Mammary microvascular endothelial cell (primary cell): ENCODE results near the gene TRAIP. TPM values are rescaled to one million over a fixed set of nuclear protein-coding genes. Genes with fewer than 3 reads are reported as not detected.

ENCODE experiments used
- total RNA-seq: library from RNA; depleted of rRNA; stranded (reverse); fragments of >200 nt; gene quantifications from 2 replicates; pipeline ENCODE4 v1.2.3, GENCODE V29; 2015

TRAIP gene, protein sequence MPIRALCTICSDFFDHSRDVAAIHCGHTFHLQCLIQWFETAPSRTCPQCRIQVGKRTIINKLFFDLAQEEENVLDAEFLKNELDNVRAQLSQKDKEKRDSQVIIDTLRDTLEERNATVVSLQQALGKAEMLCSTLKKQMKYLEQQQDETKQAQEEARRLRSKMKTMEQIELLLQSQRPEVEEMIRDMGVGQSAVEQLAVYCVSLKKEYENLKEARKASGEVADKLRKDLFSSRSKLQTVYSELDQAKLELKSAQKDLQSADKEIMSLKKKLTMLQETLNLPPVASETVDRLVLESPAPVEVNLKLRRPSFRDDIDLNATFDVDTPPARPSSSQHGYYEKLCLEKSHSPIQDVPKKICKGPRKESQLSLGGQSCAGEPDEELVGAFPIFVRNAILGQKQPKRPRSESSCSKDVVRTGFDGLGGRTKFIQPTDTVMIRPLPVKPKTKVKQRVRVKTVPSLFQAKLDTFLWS
- total RNA-seq, result 8.4 and 9.1 TPM in 2 replicates

DNA sequence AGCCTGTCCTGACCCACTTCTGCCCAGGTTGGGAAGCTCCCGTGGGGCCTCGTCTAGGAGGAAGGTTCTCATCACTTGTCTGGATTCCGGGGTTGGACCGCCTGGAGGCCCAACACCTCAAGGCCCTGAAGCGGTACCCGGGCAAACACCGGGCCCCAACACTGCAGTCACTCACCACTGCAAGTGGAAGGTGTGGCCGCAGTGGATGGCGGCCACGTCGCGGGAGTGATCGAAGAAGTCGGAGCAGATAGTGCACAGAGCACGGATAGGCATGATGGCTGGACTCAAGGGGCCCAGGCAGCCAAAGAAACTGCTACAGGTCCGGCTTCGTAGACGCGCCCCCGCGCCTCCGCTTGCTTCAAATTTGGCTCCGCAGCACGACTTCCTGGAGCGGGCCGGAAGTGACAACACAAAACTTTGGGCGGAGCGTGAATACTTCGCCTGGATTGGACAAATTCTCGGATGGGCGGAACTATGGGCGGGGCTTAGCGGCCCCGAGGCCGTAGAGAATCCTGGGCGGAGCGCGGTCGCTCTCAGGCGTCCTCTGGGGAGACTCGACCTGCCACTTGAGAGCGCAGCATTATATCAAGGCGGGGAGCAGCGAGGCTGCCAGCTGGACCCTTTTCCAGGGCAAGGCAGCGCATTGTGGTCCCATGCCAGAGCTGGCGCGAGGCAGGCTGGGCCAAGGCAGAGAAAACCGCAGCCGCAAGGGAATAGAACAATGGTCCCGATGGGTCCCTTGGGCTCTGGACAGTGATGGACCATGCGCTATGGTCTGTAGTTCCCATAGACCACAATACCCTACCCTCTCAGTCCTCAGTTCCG, at the start of gene TRAIP:
Gene TRAIP (minus strand): TSS at position 384 of the 825 bp plus-strand sequence. CDS start 111 bp downstream, at position 273.

DNA sequence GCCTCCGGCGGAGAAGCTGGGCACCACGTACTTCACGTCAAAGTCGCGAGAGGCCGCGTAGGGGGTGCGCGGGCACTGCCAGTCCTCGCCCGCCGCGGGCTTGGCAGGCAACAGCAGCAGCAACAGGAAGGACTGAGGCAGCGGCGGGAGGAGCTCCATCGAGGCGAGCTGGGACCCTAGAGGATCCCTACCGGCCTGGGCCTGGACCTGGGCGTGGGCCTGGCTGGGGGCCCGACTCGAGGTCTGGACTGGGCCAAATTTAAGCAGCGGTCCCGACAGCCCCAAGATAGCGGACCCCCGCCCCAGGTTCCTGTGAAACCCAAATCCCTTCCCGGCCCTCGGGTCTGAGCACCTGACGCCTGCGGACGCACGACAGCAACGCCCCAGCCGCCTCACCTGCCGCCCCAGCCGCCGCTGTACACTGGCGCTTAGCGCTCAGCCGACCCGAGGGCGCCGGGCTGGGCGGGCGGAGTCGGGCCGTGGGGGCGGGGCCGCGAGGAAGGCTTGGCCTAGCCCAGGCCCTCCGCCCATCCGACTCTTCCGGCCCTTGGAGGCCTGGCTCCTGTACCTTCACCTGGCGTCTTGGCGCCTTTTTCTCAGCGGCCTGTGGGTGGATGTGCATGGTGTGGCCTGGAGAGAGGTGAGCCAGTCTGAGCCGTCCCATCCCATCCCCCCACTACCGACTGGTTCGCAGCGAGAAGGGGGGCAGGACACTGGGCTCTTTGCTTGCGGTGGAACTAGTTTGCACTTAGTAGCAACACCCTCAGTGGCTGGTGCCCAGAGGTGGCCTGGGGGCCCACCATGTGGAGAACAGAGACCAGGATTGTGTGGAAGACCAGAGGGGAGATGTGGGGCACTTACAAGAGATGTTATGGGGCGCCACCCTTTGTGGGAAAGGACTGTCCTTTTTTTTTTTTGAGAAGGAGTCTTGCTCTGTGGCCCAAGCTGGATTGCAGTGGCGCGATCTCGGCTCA, 47.4 kb upstream of the TRAIP start, which contains the start of gene MST1R:
Gene MST1R (minus strand): TSS at position 423 of the 974 bp plus-strand sequence. CDS start 264 bp downstream, at position 159.

DNA sequence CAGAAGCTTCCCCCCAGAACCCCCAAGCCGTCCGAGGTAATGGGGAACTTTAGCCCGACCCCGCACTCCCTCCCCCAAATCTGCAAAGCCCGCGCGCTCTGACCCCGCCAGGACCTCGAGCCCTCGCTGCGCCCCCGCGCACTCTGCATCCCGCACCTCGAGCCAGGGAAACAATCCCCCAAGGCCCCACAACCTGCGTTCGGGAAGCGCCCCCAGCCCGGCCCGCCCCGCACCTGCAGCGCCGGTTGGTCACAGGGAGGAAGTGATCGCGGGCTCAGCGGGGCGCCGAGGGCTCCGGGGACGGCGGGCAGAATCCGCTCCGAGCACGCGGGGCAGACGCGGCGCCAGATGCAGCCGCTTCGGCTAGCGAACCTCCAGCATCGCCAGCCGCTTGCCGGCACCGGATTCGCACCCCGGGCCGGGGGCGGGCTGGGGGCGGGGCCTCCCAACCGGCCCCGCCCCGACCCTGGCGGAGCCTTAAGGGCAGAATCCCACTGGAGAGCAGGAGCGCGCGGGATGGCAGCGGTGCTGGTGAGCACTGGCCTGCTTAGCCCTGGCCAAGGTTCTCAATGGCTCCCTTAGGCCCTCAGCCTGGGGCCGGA, 13.3 kb upstream of the TRAIP start, which contains the start of gene CAMKV:
Gene CAMKV (minus strand): TSS at position 382 of the 602 bp plus-strand sequence. CDS start 7,518 bp downstream, outside the sequence.

DNA sequence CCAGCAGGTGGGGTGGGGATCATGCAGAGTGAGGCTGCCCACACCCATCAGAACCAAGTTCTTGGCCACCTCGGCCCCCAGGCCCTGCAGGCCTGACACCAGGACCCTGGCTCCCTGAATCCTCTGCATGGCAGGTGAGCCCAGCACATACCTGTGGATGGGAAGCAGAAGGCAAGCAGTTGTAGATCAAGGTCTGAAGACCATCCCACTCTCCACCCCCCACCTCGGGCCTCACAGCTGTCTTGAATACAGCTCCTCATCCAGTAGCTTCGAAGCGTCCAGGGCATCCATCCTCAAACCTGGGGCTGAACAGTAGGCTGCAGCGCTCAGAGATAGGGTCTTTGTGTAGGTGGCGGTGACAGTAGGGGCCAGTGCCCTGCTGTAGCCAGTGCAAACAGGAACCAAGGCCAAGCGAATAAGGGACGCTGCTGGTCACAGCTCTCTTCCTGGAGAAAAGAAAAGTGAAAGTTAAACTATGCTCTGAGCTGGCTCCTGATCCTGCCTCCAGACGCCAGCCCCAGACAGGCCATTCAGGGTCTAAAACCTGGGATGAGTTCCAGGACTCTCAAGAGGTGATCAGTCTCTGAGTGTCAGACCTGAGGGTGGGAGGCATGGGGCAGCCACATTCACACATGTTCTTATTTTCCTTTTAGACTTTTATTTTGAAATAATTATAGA, 42.7 kb downstream of the TRAIP start, which contains the start of gene UBA7:
Gene UBA7 (minus strand): TSS at position 457 of the 678 bp plus-strand sequence. CDS start 166 bp downstream, at position 291.

DNA sequence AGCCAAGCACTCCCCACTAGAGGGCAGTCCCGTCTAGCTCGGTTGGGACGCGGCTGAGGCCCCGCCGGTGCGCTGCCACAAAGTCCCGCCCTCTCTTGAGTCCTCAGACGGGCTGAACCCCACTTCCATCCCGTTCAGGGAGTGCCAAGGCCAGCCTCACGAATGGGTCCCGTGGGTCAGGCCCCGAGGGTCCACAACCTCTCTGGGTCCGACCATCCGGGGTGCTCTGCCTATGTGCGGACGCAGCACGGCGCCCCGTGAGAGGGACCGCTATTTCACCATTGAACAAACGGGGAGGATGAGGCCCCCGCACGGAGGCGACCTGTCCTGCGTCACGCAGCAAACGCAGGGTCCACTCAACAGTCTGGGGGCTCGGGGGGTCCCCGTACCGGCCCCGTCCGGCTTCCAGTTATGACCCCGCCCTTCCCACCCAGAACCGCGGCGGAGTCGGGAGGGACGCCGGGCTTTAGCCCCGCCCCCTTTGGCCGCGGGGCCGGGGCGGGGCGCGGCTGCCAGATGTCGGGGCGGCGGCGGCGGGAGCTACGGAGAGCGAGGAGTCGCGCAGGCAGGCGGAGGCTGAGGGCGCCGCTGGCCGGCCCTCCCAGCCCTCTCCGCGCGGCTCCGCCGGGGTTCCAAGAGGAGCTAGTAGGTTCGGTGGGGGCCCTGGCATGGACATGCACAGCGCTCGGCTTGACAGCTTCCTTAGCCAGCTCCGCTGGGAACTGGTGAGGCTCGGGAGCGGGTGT, 53.5 kb downstream of the TRAIP start, which contains the start of gene INKA1:
Gene INKA1 (plus strand): TSS at position 543 of the 746 bp plus-strand sequence. CDS start 132 bp downstream, at position 675.

DNA sequence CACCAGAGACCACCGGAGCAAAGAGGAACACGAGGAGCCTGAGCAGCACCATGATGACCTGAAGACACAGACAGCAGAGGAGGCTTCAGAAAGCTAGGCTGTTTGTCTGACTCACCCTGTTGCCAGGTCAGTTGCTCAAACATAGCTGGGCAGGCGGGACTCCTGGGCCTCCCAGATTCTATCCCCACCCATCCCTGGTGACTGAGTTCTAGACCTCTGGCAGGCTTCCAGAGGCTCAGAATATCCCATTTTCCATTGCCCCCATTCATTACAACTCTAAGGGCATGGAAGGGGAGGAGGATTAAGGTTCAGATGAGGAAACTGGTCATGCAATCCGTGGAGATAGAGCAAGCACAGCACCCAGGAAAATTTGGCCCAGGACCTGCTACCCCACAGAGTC, 56.6 kb downstream of the TRAIP start, which contains the start of gene CDHR4:
Gene CDHR4 (minus strand): TSS at position 113 of the 400 bp plus-strand sequence. CDS start 61 bp downstream, at position 52.

DNA sequence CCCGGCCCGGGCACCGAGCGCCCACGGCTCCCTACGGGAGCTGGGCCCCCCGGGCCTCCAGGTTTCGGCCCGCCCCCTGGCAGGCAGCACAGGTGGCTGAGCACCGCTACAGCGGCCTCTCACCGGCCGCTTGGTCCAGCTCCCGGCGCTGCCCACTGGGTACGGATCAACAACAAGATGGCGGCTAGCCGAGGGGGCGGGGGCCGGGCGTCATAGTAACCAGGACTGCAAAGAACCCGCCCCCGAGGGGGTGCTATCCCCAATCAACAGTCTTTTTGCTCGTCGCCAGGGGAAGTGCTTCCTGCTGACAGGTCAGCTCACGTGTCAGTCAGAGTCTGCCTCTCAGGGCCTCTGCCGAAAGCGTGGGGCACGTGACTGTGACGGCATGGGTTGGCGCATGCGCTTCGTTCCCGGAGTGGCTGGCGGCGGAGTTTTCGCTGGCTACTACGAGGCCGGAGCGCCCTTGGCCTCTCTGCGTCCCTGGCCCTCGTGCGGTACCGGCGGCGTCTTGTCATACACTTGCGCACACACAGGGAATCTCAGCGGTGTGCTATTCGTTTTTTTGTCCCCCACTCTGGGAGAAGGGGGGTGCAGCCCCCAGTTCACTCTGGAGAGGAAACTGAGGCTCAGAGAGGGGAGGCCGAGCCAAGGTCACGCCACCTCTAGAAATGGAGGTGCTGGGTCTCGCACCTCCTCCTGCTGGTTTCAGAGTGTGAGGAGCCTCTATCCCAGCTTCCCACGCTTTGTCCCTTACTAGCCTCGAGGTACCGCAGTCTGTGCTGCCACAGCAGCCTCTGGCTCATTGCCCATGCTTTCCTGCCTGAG, 69.8 kb downstream of the TRAIP start, which contains the start of gene IP6K1:
Gene IP6K1 (minus strand): TSS at position 186 of the 825 bp plus-strand sequence. CDS start 38,502 bp downstream, outside the sequence.

Other genes starting within 250 kb of the TRAIP start
- 70.9 and 74.4 TPM in 2 replicates for gene APEH, start 182.2 kb downstream of the TRAIP start, total RNA-seq
- gene MST1, start 167.1 kb downstream of the TRAIP start, total RNA-seq, result 1.1 and 1.3 TPM in 2 replicates
- 20.1 and 21.2 TPM in 2 replicates for gene RNF123, start 167.0 kb downstream of the TRAIP start, total RNA-seq
- 1.5 TPM in 1 of 2 replicates, not detected in the other for gene AMIGO3, start 136.9 kb downstream of the TRAIP start, total RNA-seq
- gene GMPPB, start 132.6 kb downstream of the TRAIP start, total RNA-seq, result 63.4 and 65.8 TPM in 2 replicates
- 35.8 and 36.9 TPM in 2 replicates for gene IP6K1, start 70.0 kb downstream of the TRAIP start, total RNA-seq
- gene CDHR4, start 56.7 kb downstream of the TRAIP start, total RNA-seq, result not detected in 2 replicates
- 12.7 and 17.6 TPM in 2 replicates for gene INKA1, start 53.3 kb downstream of the TRAIP start, total RNA-seq
- gene UBA7, start 42.6 kb downstream of the TRAIP start, total RNA-seq, result 36.6 and 46.2 TPM in 2 replicates
- gene CAMKV, start 13.3 kb upstream of the TRAIP start, total RNA-seq, result not detected in 2 replicates
- gene MST1R, start 47.3 kb upstream of the TRAIP start, total RNA-seq, result 0.79 and 1.7 TPM in 2 replicates
- gene MON1A, start 73.2 kb upstream of the TRAIP start, total RNA-seq, result 23.2 and 27.2 TPM in 2 replicates
- 20.2 and 22.9 TPM in 2 replicates for gene RBM6, start 83.6 kb upstream of the TRAIP start, total RNA-seq
- gene RBM5, start 232.4 kb upstream of the TRAIP start, total RNA-seq, result 60.9 and 68.9 TPM in 2 replicates